Limb (tissue), 2 donors: Measurements from ENCODE around the gene PITPNC1.
"Not testable (repeated sequence)": the region's sequence is repeated elsewhere in the genome, so short reads cannot be mapped to it uniquely, and the experiment has no call there.

Experiments used
- DNase-seq, 2 donors: peaks; one replicate each; pipeline ENCODE4 v3.0.0-alpha.2; 2016; ENCODE audit errors: extremely low spot score in 2 of 2

PITPNC1 gene

GRCh38 chr17:67487506-67487905, 110.4 kb downstream of the PITPNC1 start:
- DNase-seq: no peak

- DNase-seq: no peak
These were observed 111.1 kb downstream of the PITPNC1 start for GRCh38 chr17:67488161-67488560.

- DNase-seq: no peak
These were observed 111.7 kb downstream of the PITPNC1 start for GRCh38 chr17:67488768-67489167.

DNA sequence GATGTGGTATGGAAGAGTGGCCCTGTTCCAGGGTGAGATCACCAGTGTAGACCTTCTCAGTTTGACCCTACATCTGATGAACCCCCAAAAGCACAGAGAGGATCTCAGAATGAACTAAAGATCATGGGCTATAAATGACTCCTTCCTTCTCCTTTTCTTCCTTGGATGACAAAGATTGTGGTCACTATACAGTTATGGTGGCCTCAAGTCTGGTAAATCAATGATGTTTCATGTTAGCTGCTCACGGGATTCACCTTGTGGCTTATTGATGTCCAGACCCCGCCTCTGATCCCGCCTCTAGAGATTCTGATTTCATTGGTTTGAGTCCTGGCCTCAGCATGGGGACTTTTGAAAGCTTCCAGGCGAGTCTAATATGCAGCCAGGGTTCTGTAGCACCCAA, 112.2 kb downstream of the PITPNC1 start:
- DNase-seq: no peak

DNA sequence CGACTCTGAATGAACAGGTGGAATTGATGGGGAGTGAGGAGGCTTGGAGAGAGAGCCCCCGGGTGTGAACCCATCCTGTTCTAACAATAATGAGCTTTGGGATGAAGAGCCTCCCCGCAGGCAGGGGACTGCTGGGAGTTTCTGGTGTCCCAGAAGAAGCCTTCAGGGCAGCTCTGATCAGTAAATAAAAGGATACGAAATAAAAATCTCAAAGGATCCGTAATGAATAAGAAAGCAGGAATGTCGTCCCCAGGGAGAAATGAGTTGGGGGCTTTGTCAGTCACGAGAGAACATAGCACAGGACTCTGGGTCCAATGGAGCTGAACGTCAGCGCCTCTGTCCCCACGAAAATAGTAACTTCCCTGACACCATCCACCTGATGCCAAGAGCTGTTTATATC, 113.4 kb downstream of the PITPNC1 start:
- no peak for DNase-seq

GRCh38 chr17:67491009-67491680, 114.1 kb downstream of the PITPNC1 start:
- DNase-seq: peak in 1 of 2 donors; percentile 66

GRCh38 chr17:67491681-67492024, 114.6 kb downstream of the PITPNC1 start:
- no peak for DNase-seq

DNA sequence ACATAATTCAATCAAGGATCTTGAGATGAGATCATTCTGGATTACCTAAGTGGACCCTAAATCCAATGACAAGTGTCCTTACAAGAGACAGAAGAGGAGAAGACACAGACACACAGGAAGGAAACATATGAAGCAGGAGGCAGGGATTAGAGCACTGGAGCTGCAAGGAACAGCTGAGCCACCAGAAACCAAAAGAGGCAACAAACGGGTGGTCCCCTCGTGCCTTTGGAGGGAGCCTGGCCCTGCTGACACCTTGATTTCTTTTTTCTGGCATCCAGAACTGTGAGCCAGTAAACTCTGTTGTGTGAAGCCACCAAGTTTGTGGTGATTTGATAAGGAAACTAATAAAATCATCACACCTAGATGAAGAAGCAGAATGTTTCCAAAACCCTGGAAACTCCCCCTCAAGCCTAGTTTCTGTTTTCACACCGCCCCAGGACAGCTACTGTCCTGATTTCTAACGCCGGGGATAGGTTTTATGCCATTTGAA, 115.2 kb downstream of the PITPNC1 start:
- DNase-seq: no peak

DNA sequence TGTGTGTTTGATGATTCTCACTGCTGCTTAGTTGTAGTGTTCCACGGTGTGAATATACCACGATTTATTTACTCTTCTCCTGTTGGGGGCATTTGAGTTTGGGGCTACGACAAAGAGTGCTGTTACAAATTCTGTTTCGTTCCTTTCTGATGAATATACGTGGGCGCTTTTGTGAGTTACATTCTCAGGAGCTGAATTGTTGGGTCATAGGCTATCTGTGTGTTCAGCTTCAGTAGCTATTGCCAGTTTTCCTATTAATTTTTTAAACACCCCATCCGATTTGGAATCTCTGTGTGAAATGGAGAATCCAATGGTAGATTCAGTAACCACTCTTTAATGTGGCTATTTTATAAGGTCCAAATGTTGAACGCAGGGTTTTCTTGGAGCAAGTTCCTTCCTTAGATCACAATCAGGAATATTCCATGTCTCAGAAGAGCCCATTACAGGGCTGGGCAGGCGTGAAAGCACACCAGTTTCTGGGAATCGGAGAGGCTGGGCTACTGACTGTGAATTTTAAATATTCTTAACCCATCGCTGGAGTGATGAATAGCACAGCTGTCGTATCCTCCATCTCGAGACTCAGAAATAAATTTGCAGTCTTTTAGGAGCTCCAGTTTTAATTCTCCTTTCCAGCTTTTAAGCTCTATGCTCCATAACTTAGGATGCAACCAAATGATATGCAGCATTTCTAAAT, 115.9 kb downstream of the PITPNC1 start:
- no peak for DNase-seq

GRCh38 chr17:67493812-67494211, 116.7 kb downstream of the PITPNC1 start:
- no peak for DNase-seq

DNA sequence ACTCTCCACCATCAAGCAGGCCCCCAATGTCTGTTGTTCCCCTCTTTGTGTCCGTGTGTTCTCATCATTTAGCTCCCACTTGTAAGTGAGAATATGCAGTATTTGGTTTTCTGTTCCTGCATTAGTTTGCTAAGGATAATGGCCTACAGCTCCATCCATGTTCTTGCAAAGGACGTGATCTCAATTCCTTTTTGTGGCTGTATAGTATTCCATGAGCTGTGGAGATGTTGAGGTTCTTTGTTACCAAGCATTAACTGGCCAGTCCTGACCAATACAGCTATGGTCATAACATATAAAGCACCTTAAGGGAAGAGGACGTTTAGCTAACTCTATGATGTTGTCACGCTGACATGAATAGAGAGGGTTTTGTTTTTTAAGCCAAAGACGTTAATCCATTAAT, 118.5 kb downstream of the PITPNC1 start:
- DNase-seq: not testable (repeated sequence)

GRCh38 chr17:67496286-67496685, 119.2 kb downstream of the PITPNC1 start:
- DNase-seq: no peak

DNA sequence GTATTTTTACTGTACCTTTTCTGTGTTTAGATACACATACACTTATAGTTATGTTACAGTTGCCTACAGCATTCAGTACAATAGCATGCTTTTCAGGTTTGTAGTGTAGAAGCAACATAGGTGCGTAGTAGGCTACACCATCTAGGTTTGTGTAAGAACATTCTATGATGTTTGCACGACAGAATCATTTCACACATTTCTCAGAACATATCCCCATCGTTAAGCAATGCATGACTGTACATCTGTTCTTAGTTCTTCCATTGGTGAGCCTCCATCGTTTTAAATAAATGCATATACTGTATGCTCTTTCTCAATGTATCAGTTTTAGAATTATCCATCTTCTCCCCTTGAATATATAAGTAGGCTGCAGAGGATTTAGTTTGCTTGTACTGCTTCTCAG, 122.6 kb downstream of the PITPNC1 start:
- no peak for DNase-seq

DNA sequence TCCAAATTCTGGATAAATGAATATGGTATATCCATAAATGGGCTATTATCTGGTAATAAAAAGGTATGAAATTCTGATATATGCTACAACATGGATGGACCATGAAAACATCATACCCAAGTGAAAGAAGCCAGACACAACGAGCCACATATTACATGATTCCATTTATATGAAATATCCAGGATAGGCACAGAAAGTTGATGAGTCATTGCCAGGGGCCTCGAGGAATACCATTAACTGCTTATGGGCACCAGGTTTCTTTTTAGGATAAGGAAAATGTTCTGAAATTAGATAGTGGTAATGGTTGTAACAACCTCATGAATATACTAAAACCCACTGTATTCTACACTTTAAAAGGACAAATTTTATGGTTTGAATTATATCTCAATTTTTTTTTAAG, 123.2 kb downstream of the PITPNC1 start:
- no peak for DNase-seq

DNA sequence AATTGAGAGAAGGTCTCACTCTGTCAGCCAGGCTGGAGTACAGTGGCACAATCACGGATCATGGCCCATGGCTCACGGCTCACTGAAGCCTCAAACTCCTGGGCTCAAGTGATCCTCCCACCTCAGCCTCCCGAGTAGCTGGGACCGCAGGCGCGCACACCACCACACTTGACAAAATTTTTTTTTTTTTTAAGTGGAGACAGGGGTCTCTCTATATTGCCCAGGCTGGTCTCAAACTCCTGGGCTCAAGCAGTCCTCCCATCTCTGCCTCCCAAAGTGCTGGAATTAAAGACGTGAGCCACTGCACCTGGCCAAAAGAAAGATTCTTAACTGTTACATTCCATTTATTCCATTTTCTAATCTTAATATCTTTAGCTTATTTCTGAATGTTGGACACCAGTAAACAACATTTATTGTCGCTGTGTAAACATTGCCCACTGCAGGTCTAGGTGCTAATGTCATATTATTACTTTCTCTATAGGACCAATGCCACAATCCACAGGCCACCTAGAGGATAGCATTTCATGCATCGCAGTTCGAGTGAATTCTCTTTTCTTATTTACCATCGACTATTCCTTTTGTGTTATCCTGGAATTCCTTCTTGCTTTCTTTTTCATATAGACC, 123.7 kb downstream of the PITPNC1 start:
- no peak for DNase-seq

- DNase-seq: no peak
These were observed 125.1 kb downstream of the PITPNC1 start for GRCh38 chr17:67502151-67502550.

GRCh38 chr17:67503184-67503583, 126.1 kb downstream of the PITPNC1 start:
- DNase-seq: no peak

DNA sequence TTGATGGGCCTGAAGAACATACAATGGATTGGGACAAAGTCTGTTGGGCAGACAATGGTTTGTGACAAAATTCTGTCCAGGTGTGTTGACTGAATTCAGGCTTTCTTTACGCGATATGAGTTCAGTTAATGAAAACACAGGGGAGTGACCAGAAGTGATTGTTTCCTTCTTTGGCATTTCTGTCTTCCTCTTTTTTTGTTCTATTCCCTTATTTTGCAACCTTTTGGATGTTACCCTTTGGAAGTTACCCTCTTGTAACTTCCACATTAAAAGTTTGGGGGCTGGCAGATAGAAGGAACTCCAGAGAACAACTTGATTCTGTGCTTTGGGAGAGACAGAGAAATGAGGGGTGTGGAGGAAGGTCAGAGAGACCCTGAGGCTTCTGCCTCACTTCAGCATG, 126.7 kb downstream of the PITPNC1 start:
- DNase-seq: no peak

DNA sequence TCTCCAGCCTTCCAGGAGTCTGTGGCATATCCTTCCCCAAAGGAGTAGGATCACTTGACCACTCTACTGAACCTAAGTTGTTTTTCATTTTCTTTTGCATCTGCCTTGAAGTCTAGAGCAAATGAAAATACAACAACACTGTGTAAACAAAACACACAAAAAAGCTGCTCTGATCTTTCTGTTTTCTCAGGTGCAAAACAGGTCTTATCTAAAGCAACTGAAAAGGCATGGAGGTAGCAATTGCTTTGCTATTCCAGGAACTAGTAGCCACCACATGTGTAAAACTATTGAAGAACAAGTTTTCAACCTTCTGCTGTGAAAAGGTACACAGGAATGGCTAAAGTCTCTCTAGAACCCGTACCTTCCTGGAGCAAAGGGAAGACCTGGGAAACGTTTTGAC, 127.1 kb downstream of the PITPNC1 start:
- no peak for DNase-seq

DNA sequence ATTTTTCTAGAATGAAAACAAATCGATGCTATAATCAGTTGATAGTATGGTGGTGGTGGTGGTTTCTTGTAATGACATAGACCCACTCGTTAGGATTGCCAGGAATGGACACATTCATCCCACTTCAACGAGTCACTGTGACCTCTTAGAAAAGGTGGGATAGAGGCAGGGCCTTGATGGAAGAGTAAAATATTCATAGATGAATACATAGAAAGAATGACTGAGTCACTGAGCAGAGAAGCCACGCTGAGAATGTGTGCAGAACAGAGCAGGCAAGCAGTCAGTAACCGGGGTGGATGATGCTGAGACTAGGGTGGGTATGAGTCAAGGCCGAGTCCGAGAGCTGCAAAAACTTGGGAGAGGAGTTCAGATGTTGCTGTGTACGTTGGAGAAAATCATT, 129.9 kb downstream of the PITPNC1 start:
- no peak for DNase-seq

DNA sequence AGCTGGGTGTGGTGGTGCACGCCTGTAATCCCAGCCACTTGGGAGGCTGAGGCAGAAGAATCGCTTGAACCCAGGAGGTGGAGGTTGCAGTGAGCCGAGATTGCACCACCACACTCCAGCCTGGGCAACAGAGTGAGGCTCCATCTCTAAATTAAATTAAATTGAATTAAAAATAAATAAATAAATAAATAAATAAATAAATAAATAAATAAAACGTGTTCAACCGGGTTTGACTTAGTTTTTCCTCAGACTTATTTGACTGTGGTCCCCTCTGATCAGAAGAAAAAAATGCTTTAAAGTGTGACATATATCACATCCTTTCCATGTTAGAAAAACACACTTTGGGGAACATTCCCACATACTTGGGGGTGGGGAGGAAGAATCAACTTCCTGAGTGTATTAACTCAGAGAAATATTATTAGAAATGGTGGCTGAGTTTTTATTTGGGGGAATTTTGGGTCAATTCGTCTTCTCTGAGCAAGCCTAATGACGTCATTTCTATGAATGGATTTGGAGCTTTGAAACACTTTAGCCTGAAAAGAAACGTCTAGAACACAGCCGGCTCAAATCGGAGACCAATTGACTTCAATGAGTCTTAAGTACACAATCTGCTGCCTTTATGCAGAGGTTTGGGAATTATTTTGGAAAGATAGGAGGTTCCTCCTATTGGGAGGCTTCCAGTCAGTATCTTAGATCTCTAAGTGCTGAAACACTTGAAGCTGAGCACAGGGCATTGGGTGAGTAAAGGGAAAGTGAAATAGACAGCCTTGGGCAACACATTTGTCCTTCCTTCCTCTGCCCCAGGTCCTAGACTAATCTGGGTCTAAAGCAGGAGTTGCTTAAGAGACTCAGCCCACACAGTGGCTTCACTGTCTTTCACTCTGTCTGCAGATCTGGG, 132.6 kb downstream of the PITPNC1 start:
- DNase-seq: no peak

DNA sequence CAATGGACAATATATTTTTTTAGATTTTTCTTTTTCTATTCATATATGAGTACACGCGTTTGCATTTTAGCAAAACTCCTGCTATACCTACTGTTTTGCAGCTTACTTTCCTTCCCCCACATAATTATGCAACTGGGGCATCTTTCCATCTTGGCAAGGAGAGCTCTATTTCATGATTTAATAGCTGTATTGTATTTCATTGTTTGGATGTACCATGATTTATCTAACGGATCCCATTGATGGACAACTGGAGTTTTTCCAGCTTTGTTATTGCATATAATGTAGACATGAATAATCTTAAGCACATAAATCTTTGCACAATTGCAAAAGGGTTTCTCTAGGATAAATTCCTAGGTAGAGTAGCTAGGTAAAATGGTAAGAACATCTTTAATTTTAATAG, 133.9 kb downstream of the PITPNC1 start:
- DNase-seq: no peak
